ENCODE measurements around the gene ETV7. TPM values are rescaled to one million over a fixed set of nuclear protein-coding genes. Genes with fewer than 3 reads are reported as not detected.

Gene ETV7
- total and polyA plus RNA-seq, 2 of the 13 experiments (the other 11 are each of a cell fraction or from before 2014, with no cell fraction given), result not detected

DNA sequence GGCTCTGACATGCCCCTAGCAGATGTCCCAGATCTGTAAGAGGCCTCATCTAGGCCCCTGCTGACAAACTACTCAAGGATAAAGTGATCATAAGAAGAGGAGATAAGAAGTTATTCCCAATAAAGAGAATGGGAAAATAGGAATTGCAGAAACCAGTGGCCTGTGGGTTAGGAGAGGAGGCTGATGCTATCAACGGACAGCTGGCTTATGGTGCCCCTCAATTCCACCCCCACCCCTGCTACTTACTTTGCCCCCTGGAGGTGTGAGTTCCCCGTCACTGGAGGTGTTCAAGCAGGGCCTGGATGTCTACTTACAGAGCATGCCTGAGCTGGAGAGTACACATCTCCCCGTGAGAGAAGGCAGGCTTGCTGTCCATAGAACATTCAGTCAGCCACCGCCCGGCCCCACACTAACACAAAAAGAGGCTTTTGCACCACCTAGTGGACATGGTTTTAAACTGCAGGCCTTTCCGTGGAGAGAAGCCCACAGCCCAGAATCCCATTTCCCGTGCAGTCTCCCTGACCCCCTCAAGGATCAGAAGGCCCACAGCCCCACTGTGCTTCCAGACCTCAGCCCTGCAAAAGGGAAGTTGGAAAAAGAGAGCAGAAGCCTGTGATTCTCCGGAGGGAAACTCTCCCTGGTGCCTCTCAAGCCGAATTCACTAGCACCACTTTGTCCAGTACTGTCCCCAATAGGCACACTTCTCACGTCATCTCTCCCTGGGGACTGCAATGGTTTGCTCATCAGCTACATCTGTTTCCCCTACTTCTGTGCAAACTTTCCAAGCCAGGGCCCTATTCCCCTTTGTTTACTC is 27.0 kb downstream of the ETV7 start (continued):
- TF ChIP-seq NR2F6 (IDR thresholded peaks at IDR 0.05), result no peak
- no peak; the same call in 1 of the 2 replicates for TF ChIP-seq NR2F6 (CRISPR knock-in tag; IDR thresholded peaks at IDR 0.05)
- no peak for TF ChIP-seq ZNF343 (CRISPR knock-in tag; IDR thresholded peaks at IDR 0.05)
- 0 out of 2 replicates have a peak, but pooled peaks have one; percentile 32 for TF ChIP-seq FOXC1 (CRISPR knock-in tag; IDR thresholded peaks at IDR 0.05; ENCODE audit: borderline replicate concordance)
- no peak for TF ChIP-seq KAT2B (IDR thresholded peaks at IDR 0.05; ENCODE audit: borderline replicate concordance, low read depth, low read length)
- no peak for TF ChIP-seq FLYWCH1 (CRISPR knock-in tag; IDR thresholded peaks at IDR 0.05)
- TF ChIP-seq, protein P1, sequence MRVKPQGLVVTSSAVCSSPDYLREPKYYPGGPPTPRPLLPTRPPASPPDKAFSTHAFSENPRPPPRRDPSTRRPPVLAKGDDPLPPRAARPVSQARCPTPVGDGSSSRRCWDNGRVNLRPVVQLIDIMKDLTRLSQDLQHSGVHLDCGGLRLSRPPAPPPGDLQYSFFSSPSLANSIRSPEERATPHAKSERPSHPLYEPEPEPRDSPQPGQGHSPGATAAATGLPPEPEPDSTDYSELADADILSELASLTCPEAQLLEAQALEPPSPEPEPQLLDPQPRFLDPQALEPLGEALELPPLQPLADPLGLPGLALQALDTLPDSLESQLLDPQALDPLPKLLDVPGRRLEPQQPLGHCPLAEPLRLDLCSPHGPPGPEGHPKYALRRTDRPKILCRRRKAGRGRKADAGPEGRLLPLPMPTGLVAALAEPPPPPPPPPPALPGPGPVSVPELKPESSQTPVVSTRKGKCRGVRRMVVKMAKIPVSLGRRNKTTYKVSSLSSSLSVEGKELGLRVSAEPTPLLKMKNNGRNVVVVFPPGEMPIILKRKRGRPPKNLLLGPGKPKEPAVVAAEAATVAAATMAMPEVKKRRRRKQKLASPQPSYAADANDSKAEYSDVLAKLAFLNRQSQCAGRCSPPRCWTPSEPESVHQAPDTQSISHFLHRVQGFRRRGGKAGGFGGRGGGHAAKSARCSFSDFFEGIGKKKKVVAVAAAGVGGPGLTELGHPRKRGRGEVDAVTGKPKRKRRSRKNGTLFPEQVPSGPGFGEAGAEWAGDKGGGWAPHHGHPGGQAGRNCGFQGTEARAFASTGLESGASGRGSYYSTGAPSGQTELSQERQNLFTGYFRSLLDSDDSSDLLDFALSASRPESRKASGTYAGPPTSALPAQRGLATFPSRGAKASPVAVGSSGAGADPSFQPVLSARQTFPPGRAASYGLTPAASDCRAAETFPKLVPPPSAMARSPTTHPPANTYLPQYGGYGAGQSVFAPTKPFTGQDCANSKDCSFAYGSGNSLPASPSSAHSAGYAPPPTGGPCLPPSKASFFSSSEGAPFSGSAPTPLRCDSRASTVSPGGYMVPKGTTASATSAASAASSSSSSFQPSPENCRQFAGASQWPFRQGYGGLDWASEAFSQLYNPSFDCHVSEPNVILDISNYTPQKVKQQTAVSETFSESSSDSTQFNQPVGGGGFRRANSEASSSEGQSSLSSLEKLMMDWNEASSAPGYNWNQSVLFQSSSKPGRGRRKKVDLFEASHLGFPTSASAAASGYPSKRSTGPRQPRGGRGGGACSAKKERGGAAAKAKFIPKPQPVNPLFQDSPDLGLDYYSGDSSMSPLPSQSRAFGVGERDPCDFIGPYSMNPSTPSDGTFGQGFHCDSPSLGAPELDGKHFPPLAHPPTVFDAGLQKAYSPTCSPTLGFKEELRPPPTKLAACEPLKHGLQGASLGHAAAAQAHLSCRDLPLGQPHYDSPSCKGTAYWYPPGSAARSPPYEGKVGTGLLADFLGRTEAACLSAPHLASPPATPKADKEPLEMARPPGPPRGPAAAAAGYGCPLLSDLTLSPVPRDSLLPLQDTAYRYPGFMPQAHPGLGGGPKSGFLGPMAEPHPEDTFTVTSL (CRISPR knock-in tag; IDR thresholded peaks at IDR 0.05; ENCODE audit: borderline replicate concordance), result no peak
- TF ChIP-seq ERF (CRISPR knock-in tag; IDR thresholded peaks at IDR 0.05), result peak; percentile 27; the same call in 1 of the 2 replicates
- TF ChIP-seq ZNF543 (CRISPR knock-in tag; IDR thresholded peaks at IDR 0.05), result no peak
- TF ChIP-seq ASH2L (IDR thresholded peaks at IDR 0.05; ENCODE audit: insufficient read length, low read depth, low read length), result no peak
- TF ChIP-seq ZNF589 (CRISPR knock-in tag; conservative IDR thresholded peaks at IDR 0.05), result no peak
- no peak for TF ChIP-seq FOXO1 (CRISPR knock-in tag; IDR thresholded peaks at IDR 0.05)
- TF ChIP-seq RXRA (CRISPR knock-in tag; IDR thresholded peaks at IDR 0.05), result 0 out of 2 replicates have a peak, but pooled peaks have one; percentile 18
- TF ChIP-seq AGO1 (IDR thresholded peaks at IDR 0.05; ENCODE audit: low read depth, low read length, poor library complexity, severe bottlenecking), result no peak
- no peak for TF ChIP-seq NAIF1 (CRISPR knock-in tag; IDR thresholded peaks at IDR 0.05; ENCODE audit: borderline replicate concordance)
- TF ChIP-seq, protein P2, sequence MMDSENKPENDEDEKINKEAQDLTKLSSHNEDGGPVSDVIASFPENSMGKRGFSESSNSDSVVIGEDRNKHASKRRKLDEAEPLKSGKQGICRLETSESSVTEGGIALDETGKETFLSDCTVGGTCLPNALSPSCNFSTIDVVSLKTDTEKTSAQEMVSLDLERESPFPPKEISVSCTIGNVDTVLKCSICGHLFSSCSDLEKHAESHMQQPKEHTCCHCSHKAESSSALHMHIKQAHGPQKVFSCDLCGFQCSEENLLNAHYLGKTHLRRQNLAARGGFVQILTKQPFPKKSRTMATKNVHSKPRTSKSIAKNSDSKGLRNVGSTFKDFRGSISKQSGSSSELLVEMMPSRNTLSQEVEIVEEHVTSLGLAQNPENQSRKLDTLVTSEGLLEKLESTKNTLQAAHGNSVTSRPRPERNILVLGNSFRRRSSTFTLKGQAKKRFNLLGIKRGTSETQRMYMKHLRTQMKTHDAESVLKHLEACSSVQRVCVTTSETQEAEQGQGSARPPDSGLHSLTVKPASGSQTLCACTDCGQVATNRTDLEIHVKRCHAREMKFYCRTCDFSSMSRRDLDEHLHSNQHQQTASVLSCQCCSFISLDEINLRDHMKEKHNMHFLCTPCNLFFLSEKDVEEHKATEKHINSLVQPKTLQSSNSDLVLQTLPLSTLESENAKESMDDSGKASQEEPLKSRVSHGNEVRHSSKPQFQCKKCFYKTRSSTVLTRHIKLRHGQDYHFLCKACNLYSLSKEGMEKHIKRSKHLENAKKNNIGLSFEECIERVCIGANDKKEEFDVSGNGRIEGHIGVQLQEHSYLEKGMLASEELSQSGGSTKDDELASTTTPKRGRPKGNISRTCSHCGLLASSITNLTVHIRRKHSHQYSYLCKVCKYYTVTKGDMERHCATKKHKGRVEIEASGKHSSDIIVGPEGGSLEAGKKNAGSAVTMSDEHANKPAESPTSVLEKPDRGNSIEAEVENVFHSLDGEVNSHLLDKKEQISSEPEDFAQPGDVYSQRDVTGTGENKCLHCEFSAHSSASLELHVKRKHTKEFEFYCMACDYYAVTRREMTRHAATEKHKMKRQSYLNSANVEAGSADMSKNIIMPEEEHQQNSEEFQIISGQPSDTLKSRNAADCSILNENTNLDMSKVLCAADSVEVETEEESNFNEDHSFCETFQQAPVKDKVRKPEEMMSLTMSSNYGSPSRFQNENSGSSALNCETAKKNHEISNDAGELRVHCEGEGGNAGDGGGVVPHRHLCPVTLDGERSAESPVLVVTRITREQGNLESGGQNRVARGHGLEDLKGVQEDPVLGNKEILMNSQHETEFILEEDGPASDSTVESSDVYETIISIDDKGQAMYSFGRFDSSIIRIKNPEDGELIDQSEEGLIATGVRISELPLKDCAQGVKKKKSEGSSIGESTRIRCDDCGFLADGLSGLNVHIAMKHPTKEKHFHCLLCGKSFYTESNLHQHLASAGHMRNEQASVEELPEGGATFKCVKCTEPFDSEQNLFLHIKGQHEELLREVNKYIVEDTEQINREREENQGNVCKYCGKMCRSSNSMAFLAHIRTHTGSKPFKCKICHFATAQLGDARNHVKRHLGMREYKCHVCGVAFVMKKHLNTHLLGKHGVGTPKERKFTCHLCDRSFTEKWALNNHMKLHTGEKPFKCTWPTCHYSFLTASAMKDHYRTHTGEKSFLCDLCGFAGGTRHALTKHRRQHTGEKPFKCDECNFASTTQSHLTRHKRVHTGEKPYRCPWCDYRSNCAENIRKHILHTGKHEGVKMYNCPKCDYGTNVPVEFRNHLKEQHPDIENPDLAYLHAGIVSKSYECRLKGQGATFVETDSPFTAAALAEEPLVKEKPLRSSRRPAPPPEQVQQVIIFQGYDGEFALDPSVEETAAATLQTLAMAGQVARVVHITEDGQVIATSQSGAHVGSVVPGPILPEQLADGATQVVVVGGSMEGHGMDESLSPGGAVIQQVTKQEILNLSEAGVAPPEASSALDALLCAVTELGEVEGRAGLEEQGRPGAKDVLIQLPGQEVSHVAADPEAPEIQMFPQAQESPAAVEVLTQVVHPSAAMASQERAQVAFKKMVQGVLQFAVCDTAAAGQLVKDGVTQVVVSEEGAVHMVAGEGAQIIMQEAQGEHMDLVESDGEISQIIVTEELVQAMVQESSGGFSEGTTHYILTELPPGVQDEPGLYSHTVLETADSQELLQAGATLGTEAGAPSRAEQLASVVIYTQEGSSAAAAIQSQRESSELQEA (CRISPR knock-in tag; IDR thresholded peaks at IDR 0.05; ENCODE audit: not compliant biosample characterization), result no peak
